K562 (cell line): ENCODE measurements around the gene WDR18. TPM values are rescaled to one million over a fixed set of nuclear protein-coding genes. Genes with fewer than 3 reads are reported as not detected.

Source experiments
- ATF7 ChIP-seq: fragments of 450-650 bp; IDR thresholded peaks from 2 replicates; pipeline ENCODE4 v1.7.1; 2014; ENCODE audit warnings: mild to moderate bottlenecking, moderate library complexity
- CBX2 ChIP-seq: fragments of 200-600 bp; sonication (generic); IDR thresholded peaks from one replicate; pipeline ENCODE4 v1.6.1; 2012; ENCODE audit warnings: mild to moderate bottlenecking, low read length, inconsistent platforms; ENCODE audit not compliant: insufficient read depth, poor library complexity, severe bottlenecking
- CREB5 ChIP-seq: fragments of 250-450 bp; sonication (Bioruptor Pico); IDR thresholded peaks from 2 replicates; pipeline ENCODE4 v1.5.0; 2020; ENCODE audit warnings: mild to moderate bottlenecking
- IRF2 ChIP-seq: sonication (generic); formaldehyde crosslinking; IDR thresholded peaks from 2 replicates; pipeline ENCODE4 v1.8.1; 2022; ENCODE audit warnings: mild to moderate bottlenecking, missing genetic modification reagents
- JUN ChIP-seq, 2 experiments: sonication (generic) in 1 of 2; formaldehyde crosslinking in 1 of 2; IDR thresholded peaks; 2 replicates each; pipeline versions ENCODE4 v1.6.1 to v1.8.0; 2012 to 2022; ENCODE audit warnings: borderline replicate concordance in 2 of 2, mild to moderate bottlenecking in 2 of 2, improper control_type of control experiment in 1 of 2, low read depth in 1 of 2, low read length in 1 of 2, missing genetic modification reagents in 1 of 2
- L3MBTL2 ChIP-seq: fragments of 450-650 bp; IDR thresholded peaks from 2 replicates; pipeline ENCODE4 v1.6.1; 2016; ENCODE audit warnings: mild to moderate bottlenecking, moderate library complexity
- MAFF ChIP-seq: IDR thresholded peaks from 2 replicates; pipeline ENCODE4 v1.6.1; 2012; ENCODE audit warnings: low read length, improper control_type of control experiment
- POLR2AphosphoS2 ChIP-seq: IDR thresholded peaks from 2 replicates; pipeline ENCODE4 v1.6.1; 2012; ENCODE audit warnings: low read length, improper control_type of control experiment
- RB1 ChIP-seq: fragments of 450-650 bp; IDR thresholded peaks from 2 replicates; pipeline ENCODE4 v1.6.1; 2017; ENCODE audit warnings: low read depth, mild to moderate bottlenecking
- STAG1 ChIP-seq: sonication (generic); formaldehyde crosslinking; IDR thresholded peaks from 2 replicates; pipeline ENCODE4 v1.5.0; 2020; ENCODE audit warnings: missing genetic modification reagents, borderline replicate concordance
- SUPT5H ChIP-seq: fragments of 450-650 bp; IDR thresholded peaks from 2 replicates; pipeline ENCODE4 v1.6.1; 2016
- ZNF347 ChIP-seq: fragments of 450-650 bp; formaldehyde crosslinking; IDR thresholded peaks from 2 replicates; pipeline ENCODE4 v1.4.0; 2020; ENCODE audit warnings: low read depth, mild to moderate bottlenecking, moderate library complexity
- ZNF77 ChIP-seq: fragments of 250-450 bp; sonication (Bioruptor Pico); IDR thresholded peaks from 2 replicates; pipeline ENCODE4 v1.5.0; 2020
- polyA plus RNA-seq, 8 experiments: library from polyadenylated mRNA; depleted of rRNA in 4 of 8; stranded (reverse) in 5 of 8; unstranded in 3 of 8; fragments of >200 nt; fragmentation: Nextera tagmentation in 2 of 8; fragmentation: Illumina TruSeq in 1 of 8; extraction: Ambion mirVana in 2 of 8; extraction: Trizol in 1 of 8; gene quantifications; 2 replicates each; pipeline versions ENCODE4 v1.2.1 to v1.2.3, GENCODE V29; 2011 to 2014; ENCODE audit warnings: inconsistent platforms in 1 of 8, missing spikeins in 1 of 8
- total RNA-seq, 7 experiments: library from RNA; depleted of rRNA in 6 of 7; stranded (reverse); fragments of >200 nt in 6 of 7; fragmentation: Illumina TruSeq in 2 of 7; extraction: Trizol in 2 of 7; gene quantifications; 2 replicates each; pipeline versions ENCODE4 v1.2.1 to v1.2.3, GENCODE V29; 2011 to 2021; ENCODE audit warnings: low replicate concordance in 1 of 7
- TF ChIP-seq, protein P1 (sequence below), 2 experiments: fragments of 150-350 bp in 1 of 2; IDR thresholded peaks; 2 replicates each; pipeline ENCODE4 v1.6.1; 2012 to 2016; ENCODE audit warnings: low read depth in 2 of 2, low read length in 2 of 2, mild to moderate bottlenecking in 1 of 2, moderate library complexity in 1 of 2
- TF ChIP-seq, protein P2 (sequence below), 3 experiments: fragments of 200-800 bp in 1 of 3; fragments of 250-450 bp in 1 of 3; fragments of 450-650 bp in 1 of 3; sonication (Bioruptor Pico) in 1 of 3; sonication (Bioruptor generic) in 1 of 3; formaldehyde crosslinking in 1 of 3; IDR thresholded peaks; 2 replicates each; pipeline versions ENCODE4 v1.6.1 to v1.8.0; 2016 to 2022; ENCODE audit warnings: mild to moderate bottlenecking in 2 of 3, missing genetic modification characterization in 2 of 3, missing compliant biosample characterization in 1 of 3, moderate library complexity in 1 of 3
- TF ChIP-seq, protein P3 (sequence below): fragments of 450-650 bp; IDR thresholded peaks from 2 replicates; pipeline ENCODE4 v1.6.1; 2016; ENCODE audit warnings: borderline replicate concordance

The WDR18 gene
- total and polyA plus RNA-seq, 9 of the 15 experiments (the other 6 are each of a cell fraction or from before 2014, with no cell fraction given): 0.65 to 181 (median 30.1) TPM

DNA sequence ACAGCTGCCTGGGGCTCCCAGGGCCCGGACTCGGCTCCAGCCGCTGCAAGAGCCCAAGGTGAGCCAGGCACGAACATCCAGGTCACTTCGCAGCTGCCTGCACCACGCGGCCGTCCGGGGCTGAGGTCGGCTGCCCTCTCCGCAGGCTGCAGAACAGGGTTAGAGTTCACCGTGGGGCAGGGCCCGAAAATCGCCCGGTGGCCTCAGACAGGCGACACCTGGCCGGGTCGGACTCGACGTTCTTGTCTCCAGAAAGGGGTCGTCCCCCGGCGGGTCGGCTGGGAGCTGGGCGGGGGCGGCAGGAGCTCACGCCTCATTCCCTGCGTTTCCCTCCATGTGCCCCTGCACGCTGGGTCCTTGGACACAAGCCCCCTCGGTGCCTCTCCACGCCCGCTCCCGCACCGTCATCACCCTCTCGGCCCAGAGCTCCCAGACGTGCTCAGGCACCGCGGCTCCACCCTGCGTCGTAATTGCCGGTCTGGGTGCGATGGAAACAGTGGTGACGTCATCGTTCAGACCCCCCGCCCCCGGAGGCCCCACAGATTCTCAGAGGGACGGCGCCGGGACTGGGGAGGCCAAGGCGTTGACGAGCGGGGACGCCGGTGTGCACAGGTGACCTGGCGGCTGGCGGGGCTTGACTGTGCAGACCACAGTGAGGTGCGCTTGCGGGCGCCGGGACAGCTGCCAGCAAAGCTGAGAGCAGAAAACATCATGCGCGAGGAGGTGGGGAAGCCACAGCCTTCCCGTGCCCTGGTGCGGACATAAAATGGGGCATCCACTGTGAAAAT, 12.1 kb downstream of the WDR18 start (continued):
- TF ChIP-seq CREB5 (CRISPR knock-in tag) (no peak), STAG1 (CRISPR knock-in tag) (no peak), L3MBTL2 (peak; percentile 75), RB1 (no peak), JUN (IDR thresholded peaks at IDR 0.05; ENCODE audit: borderline replicate concordance, low read depth, low read length) (peak; percentile 97), JUN (CRISPR knock-in tag; IDR thresholded peaks at IDR 0.05; ENCODE audit: borderline replicate concordance) (peak; percentile 94; the same call in 1 of the 2 replicates), ATF7 (peak; percentile 99), ZNF77 (CRISPR knock-in tag) (no peak), IRF2 (no peak), POLR2AphosphoS2 (no peak), MAFF (no peak), ZNF347 (CRISPR knock-in tag) (no peak), CBX2 (no peak), SUPT5H (peak; percentile 38; the same call in 1 of the 2 replicates)
- TF ChIP-seq, protein P1, sequence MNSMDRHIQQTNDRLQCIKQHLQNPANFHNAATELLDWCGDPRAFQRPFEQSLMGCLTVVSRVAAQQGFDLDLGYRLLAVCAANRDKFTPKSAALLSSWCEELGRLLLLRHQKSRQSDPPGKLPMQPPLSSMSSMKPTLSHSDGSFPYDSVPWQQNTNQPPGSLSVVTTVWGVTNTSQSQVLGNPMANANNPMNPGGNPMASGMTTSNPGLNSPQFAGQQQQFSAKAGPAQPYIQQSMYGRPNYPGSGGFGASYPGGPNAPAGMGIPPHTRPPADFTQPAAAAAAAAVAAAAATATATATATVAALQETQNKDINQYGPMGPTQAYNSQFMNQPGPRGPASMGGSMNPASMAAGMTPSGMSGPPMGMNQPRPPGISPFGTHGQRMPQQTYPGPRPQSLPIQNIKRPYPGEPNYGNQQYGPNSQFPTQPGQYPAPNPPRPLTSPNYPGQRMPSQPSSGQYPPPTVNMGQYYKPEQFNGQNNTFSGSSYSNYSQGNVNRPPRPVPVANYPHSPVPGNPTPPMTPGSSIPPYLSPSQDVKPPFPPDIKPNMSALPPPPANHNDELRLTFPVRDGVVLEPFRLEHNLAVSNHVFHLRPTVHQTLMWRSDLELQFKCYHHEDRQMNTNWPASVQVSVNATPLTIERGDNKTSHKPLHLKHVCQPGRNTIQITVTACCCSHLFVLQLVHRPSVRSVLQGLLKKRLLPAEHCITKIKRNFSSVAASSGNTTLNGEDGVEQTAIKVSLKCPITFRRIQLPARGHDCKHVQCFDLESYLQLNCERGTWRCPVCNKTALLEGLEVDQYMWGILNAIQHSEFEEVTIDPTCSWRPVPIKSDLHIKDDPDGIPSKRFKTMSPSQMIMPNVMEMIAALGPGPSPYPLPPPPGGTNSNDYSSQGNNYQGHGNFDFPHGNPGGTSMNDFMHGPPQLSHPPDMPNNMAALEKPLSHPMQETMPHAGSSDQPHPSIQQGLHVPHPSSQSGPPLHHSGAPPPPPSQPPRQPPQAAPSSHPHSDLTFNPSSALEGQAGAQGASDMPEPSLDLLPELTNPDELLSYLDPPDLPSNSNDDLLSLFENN (IDR thresholded peaks at IDR 0.05; ENCODE audit: low read depth in 2 of 2, low read length in 2 of 2): no peak
- TF ChIP-seq, protein P2, sequence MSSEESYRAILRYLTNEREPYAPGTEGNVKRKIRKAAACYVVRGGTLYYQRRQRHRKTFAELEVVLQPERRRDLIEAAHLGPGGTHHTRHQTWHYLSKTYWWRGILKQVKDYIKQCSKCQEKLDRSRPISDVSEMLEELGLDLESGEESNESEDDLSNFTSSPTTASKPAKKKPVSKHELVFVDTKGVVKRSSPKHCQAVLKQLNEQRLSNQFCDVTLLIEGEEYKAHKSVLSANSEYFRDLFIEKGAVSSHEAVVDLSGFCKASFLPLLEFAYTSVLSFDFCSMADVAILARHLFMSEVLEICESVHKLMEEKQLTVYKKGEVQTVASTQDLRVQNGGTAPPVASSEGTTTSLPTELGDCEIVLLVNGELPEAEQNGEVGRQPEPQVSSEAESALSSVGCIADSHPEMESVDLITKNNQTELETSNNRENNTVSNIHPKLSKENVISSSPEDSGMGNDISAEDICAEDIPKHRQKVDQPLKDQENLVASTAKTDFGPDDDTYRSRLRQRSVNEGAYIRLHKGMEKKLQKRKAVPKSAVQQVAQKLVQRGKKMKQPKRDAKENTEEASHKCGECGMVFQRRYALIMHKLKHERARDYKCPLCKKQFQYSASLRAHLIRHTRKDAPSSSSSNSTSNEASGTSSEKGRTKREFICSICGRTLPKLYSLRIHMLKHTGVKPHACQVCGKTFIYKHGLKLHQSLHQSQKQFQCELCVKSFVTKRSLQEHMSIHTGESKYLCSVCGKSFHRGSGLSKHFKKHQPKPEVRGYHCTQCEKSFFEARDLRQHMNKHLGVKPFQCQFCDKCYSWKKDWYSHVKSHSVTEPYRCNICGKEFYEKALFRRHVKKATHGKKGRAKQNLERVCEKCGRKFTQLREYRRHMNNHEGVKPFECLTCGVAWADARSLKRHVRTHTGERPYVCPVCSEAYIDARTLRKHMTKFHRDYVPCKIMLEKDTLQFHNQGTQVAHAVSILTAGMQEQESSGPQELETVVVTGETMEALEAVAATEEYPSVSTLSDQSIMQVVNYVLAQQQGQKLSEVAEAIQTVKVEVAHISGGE (CRISPR knock-in tag; IDR thresholded peaks at IDR 0.05): no peak
- TF ChIP-seq, protein P3, sequence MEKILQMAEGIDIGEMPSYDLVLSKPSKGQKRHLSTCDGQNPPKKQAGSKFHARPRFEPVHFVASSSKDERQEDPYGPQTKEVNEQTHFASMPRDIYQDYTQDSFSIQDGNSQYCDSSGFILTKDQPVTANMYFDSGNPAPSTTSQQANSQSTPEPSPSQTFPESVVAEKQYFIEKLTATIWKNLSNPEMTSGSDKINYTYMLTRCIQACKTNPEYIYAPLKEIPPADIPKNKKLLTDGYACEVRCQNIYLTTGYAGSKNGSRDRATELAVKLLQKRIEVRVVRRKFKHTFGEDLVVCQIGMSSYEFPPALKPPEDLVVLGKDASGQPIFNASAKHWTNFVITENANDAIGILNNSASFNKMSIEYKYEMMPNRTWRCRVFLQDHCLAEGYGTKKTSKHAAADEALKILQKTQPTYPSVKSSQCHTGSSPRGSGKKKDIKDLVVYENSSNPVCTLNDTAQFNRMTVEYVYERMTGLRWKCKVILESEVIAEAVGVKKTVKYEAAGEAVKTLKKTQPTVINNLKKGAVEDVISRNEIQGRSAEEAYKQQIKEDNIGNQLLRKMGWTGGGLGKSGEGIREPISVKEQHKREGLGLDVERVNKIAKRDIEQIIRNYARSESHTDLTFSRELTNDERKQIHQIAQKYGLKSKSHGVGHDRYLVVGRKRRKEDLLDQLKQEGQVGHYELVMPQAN: no peak
